GM19238 (cell line): Measurements from ENCODE around the gene RELN.
"Not testable (repeated sequence)": the region's sequence is repeated elsewhere in the genome, so short reads cannot be mapped to it uniquely, and the experiment has no call there.

ENCODE experiments used
- DNase-seq: peaks from one replicate; pipeline ENCODE4 v3.0.0; 2011; ENCODE audit warnings: low spot score; ENCODE audit not compliant: insufficient read length

The RELN gene

DNA sequence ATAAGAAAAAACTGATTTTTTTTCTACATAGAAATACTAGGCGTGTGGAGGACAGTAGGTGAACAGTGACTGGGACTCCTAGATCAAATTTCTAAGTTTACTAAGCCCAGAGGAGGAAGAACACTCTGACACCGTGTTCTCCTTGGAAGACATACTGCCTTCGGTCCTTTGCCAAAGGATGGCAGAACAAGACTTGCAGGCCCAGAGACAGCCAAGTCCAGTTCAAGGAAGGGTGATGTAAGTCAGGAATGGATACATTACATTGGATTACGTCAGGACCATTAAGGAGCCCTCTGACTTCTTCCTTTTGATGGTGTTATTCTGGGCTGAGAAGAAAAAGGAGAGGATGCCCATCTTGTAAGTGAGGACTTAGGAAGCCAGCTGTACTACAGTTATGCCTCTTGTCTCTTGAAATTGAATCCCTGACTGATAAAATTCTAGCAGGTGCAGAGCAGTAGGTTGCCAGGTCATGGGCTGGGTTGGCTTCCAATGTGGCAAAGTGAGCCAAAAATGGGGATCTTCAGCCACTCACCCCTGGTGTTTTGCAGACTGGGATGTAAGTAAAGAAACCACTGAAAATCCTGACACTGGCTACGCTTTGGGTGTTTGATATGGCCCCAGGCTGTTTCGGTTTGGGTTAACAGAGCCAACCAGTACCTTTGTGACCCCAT lies 45.1 kb downstream of the RELN start:
- DNase-seq = no peak

DNA sequence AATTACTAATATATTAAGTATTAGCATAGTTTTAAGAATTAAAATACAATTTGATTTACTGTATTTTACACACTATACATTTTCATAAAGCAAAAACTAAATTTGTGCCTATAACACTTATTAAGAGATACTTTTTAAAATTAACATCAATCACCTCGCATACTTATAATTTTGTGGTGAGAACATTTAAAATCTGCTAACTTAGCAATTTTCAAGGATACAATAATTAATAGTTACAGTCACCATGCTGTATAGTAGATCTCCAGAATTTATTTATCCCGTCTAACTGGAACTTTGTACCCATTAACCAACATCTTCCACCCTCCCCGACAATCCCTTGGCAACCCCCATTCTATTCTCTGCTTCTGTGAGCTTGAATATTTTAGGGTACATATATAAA lies 47.5 kb downstream of the RELN start:
- no peak for DNase-seq

DNA sequence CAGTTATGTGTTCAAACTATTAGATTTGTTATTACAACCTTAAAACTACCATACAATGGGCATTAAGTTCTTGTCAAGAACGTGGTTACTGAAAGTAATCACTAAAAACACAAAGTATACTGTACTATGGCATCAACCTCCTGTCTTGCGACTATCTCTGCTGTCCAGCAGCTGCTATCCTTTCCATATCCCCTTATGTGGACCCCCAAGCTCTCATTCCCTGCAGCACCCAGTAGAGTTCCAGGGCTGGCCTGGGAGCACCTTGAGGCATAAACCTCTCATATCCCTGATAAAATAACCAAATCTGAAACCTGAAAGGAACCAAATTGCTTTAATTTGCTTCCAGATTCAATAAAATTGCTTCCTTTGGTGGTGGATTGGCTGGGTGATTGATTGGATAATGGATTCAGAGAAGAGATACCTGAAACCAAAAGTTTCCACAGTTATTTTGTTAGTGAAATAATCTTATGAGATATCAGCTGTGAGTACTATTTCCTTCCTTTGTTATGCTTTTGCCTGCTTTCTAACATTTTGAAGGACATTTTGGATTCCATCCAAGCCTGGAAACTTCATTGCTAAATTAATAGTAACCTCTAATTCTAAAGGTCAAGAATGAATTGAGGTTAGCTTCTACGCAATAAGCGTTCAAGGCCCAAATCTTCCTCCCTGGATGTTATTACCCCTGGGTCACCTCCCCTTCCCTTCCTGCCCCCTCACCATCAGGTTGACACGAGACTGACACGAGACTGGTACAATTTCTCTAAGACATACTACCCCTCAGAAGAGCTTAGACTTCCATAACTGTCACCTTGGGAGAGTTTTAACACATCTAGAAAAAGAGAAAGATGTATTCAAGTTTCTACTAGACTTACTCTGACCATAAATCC lies 48.8 kb downstream of the RELN start:
- DNase-seq = no peak

DNA sequence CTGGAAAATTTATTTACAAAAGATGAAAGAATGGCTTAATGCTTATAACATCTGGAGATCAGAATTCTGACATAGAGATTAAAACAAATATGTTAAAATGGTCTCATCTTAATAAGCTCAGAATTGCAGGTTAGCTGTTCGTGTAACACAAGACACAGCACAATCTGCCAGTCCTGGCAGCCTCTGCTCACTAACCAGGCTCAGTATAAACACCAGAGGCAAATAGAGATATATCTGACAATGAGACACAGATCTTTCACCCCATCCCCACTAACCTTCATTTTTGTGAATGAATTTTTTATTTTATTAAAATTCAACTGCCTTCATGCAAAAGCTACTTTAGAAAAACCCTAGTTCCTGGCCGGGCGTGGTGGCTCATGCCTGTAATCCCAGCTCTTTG lies 51.8 kb downstream of the RELN start:
- no peak for DNase-seq

DNA sequence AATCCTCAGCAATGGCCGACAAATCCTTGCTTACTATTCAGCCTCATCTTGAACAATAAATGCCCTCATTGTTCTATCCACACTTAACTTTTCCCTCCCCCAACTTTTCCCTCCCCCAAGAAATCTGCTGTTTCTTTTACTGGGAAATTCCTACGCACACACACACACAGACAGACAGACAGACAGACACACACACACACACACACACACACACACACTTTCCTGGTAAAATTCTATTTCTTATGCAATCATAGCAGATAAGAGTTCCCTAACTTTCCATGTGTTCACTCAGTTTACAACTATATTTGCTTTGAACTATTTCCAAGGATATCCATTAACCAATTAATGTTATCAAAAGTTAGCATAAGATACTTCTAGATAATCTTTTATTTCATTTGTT lies 52.9 kb downstream of the RELN start:
- DNase-seq = no peak

DNA sequence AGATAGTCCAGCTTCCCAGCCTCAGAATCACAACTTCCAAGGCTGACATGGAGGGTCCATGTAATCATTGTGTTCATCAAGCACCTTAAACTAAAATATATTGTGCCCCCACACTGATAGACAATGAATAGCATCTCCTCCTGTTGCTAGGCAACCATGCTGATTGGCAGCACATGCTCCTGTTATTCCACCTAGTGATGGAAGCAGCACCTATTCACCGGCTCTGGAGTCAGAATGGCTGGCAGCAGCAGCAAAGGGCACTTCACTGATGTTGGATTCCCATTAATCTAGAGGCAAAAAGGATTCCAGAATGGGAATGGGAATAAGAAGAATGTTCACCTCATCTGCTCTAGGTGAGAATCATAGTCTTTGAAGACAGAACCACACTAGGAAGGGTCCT lies 55.0 kb downstream of the RELN start:
- no peak for DNase-seq

DNA sequence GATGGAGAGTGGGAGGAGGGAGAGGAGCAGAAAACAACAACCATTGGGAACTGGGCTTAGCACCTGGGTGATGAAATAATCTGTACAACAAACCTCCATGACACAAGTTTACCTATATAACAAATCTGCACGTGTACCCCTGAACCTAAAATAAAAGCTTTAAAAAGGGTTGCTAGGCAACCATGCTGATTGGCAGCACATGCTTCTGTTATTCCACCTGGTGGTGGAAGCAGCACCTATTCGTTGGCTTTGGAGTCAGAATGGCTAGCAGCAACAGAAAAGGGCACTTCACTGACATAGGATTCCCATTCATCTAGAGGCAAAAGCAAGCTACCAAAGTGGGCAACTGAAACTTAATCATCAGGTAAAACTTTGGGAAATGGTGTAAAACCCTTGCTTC lies 57.1 kb downstream of the RELN start:
- no peak for DNase-seq

DNA sequence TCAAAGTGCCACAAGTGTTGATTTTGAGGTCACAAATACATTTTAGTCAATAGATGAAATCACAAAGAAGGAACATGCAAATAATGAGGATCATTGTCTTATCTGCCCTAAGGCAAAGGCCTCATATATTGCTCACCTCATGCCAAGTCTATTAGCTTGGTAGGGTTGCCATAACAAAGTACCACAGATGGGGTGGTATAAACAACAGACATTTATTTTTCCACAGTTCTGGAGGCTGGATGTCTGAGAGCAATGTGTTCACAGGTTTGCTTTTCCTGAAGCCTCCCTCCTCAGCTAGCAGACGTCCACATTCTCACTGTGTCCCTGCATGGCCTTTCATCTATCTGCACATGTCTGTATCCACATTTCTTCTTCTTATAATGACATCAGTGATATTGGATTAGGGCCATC lies 59.6 kb downstream of the RELN start:
- DNase-seq = no peak

DNA sequence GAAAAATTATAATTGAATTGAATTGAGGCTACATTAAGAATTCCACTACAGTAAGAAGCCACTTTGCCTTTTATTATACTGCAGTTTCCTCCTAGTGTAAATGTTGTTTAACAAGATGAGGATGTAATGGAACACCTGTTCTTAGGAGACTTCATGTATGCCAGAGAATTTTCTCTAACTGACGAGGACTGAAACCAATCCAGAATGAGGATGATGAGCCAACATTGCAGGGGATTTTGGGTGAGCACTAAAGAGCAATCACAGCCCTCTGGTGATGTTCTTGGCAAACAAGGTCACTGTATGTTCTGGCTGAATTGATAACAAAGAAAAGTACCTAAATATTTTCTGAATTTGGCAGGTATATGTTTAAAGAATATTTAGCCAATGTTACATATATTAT lies 60.9 kb downstream of the RELN start:
- no peak for DNase-seq

DNA sequence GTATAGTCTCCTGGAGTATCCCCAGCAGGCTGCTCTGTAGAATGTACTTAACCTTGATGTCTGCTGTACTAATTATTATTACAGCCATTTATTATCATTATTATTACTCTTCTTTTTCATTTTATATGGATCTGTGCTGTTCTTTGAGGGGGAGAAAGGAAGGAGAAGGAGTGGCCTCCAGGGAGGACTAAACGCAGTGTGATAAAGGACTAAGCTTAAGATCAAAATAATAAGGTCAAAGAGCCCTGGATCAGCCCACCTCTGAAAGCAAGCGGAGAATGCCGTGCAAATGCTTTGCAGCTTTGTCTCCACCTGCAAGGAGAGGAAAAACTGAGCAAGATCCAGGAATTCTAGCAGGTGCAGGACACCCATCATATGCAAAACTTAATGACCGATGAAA lies 65.3 kb downstream of the RELN start:
- no peak for DNase-seq

DNA sequence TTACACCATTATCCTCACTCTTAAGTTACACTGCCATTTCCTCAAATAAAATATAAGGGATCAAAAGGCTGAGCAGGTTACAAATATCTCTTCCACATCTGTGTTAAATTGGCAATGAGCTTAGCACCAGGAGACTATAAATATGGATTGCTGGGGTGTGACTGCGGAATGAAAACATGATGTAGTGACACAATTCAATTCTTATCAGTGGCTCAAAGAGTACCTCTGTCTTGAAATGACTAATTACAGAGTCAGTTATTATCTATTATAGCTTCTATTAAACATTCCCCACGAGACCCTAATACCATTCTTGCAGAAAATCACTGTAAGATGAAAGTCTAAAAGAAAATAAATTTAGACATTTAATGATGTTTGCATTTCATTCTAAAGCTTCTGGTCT lies 67.1 kb downstream of the RELN start:
- no peak for DNase-seq

DNA sequence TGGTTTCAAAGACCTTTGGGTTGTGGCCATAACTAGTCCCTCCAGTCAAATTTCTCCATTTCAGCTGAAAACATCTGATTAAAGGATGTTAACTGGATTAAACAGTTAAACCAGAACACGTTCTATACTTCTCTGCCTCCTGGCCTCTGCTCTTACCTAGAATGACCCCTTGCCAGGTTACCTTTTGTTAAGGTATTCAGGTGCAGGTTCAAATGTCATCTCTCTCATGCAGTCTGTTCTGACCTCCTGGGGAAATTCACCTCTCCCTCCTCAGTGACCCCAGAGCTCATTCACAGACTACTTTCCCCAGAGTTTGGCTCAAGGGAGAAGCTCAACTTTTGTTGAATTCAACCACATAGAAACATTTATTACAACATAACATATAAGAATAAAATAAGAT lies 67.8 kb downstream of the RELN start:
- no peak for DNase-seq

DNA sequence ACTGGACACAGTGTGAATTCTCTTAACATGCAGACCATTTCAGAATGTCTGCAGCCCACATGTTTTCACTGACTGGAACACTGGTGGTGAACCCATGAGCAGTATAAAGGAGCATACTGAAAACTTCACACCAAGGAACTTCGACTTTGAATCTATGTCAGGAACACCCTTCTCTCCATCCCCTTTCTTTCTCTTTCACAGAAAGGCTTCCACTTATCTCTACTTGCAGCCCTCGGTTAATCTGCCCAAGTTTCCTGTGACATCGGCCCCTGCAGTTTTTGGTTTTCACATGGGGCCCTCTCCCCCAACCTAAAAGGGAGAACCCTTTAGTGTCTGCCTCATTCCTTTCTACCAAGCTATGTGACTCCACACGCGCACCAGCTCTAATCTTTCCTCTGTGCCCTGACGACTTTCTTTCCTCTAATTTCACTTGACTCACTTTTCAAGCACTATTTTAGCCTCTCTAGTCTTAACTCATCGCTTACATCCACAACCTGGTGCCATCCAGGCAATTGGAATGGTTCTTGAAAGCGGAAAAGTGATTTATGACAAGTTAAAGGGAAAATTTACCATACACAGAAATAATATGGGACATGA lies 70.1 kb downstream of the RELN start:
- DNase-seq = no peak

DNA sequence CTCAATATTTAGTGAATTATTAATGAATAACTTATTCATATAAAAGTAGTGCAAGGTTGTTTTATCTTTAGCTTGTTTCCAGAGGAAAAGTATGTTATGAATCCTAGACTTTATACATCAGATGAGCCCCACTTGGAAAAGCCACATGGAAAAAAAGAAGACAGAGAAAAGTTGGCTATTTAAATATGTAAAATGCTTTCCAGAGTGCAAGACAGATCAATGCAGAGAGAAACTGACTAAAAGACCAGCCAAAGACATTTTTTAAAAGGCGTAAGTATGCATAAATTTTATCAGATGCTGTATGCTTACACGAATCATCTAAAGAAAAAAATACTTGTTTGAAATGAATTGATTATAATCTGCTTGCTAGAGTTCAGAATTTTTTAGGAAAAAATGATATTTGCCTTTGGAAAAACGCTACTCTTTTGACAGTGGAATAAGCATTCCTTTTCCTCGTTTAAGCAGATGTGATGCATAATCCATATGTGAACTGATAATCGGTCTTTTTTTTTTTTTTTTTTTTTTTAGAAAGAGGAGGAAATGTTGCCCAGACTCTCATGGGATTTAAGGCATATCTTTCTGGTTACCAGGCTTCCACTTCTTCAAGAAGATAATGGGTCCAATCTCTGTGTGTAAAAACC lies 70.7 kb downstream of the RELN start:
- no peak for DNase-seq

DNA sequence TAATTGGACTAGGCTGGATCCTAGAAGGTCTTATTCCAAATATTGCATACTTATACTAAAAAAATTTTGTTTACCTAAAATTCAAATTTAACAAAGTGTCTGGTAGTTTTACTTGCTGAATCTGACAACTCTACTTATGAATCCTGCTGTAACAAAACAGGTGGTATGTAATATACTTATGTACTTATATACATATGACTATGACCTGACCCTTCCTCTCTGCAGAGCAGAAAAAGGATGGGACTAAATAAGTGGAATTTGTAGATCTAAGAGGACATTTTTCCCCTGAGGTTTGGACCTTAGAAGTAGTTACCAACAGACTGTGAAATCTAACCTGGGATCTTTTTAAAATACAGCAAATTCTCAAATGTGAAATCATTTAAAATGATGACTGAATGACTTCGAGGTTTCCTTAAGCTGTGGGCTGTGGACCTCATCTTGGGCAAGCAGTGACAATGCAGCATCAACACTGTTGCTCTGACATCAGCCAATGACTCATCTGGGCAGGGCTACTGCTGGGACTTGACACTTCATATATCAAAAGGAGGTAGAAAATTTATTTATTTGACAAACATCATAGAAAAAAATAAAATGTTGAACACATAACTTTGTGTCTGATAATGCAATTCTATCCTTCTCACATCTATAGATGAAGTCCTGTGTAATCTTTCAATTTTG lies 73.6 kb downstream of the RELN start:
- no peak for DNase-seq

DNA sequence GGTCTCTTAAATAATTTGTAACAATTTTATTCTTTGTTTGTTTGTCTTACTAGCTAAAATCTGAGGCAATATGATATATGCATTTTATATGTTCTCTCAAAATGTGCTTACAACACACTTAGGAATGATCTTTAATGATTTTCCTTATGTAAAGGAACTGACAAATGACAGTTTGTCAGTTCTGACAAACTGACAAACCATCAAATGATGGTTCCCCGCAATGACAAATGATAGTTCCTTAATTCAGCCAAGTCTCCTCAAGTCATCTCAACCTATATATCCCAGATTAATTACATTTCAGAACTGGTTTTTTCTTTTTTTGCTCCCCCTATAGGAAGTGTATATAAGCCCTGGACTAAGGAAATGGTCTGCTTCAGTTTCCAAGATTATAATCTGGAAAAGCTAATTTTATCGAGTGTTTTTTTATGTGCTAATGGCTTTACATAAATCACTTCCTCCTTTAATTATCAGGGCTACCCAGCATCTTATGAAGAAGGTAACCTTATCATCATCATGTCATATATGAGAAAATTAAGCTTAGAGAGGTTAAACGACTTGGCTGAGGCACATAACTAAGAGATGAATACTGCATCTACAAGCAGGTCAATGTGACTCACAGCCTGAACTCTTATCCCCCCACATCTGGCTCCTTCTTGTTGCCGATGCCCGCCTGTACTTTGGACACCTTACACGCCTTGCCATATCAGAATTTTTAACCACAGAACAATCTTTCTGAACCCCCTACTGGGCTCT lies 75.1 kb downstream of the RELN start:
- no peak for DNase-seq

DNA sequence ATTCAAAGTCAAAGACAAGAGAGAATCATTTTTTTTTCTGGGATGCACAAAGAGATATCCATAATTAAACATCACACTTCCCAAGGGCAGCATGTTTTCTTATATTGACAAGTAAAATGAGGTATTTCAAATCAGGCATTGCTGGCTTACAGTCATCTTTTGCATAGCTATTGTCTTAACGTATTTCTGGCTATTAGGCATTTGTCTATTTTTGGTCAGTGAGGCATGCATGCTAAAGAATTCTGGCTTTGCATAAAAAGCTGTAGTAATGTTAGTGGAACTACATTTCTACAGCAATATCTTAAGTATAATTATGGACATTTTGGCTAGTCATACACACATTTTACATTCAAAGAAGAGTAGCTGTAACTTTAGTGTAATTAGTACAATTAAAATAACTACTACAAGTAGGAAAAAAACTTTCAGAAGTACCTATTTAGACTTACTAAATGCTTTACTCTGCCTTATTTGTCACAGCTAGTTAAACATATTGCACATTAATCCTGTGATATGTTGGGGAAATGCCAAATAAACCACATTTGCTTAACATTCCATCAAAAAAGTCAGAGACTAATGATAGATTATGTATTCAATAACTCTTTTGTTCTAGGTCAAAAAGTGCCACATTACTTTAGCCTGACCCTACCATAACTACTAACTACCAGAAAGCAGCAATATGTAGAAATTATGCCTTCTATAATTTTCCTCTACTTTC lies 76.4 kb downstream of the RELN start:
- no peak for DNase-seq

DNA sequence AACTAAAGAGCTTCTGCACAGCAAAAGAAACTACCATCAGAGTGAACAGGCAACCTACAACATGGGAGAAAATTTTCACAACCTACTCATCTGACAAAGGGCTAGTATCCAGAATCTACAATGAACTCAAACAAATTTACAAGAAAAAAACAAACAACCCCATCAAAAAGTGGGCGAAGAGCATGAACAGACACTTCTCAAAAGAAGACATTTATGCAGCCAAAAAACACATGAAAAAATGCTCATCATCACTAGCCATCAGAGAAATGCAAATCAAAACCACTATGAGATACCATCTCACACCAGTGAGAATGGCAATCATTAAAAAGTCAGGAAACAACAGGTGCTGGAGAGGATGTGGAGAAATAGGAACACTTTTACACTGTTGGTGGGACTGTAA lies 78.4 kb downstream of the RELN start:
- not testable (repeated sequence) for DNase-seq

DNA sequence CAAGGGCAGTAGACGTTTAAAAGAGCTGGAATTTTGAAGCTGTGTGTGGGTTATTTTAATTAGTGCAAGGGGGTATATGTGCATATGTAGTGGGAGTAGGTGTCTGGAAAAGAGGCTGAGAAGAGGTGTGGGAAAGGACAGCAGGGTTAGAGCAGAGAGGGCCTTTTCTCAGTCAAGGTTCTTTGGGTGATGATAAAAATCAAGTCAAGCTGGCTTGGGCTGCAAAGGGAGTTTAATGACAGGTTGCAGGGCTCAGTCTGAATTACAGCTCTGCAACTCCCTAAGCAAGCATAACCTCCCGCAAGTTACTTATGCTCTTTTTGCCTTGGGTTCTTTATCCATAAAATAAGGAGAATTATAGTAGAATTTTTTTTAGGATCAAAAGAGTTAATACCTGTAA lies 83.5 kb downstream of the RELN start:
- DNase-seq = no peak

DNA sequence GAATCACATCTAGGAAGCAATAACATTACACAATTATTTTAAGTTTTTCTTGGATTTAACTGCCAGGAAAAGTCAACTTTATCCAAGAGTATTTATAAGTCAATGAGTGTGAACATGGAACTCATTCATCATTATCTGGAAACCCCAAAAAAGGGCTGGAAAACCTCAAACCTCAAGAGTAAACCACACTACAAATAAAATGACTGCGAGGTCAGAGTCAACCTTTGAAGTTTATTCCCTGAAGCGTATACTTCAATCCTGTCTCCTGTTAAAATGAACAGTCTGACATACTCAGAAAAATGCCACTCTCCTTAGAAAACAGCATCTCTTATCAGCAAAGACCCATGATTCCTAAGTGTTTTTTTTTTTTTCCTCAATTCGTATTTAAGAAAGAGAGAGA lies 86.5 kb downstream of the RELN start:
- no peak for DNase-seq
